ENCODE results near the gene SAFB2.

The SAFB2 gene

GRCh38 chr19:5622465-5623396, at the start of gene SAFB2, which contains the start of gene SAFB:
SAFB2 (minus strand) TSS chr19:5622776; CDS start chr19:5622715, 61 bp downstream.
SAFB (plus strand) TSS chr19:5623083; CDS start chr19:5623206, 123 bp downstream.
- Mint-ChIP-seq H3K27me3 (ENCODE audit: low read depth) (no peaks in the 10 kb centered on the region), H3K4me1 (ENCODE audit: low read depth) (peaks cover 54% of the 10 kb centered on the region), H3K36me3 (ENCODE audit: low read depth) (peaks cover 52% of the 10 kb centered on the region), H3K4me3 (peak within 1 kb of the TSS; percentile 99), H3K9me3 (no peaks in the 10 kb centered on the region), H3K27ac (peak within 1 kb of the TSS; percentile 100)

GRCh38 chr19:5671600-5671999, 49.0 kb upstream of the SAFB2 start:
- Mint-ChIP-seq H3K4me1 (ENCODE audit: low read depth) (peaks cover 1% of the 10 kb centered on the region), H3K9me3 (no peaks in the 10 kb centered on the region), H3K27me3 (ENCODE audit: low read depth) (no peaks in the 10 kb centered on the region), H3K36me3 (ENCODE audit: low read depth) (peaks cover 34% of the 10 kb centered on the region), H3K4me3 (no peak overlapping the region), H3K27ac (no peak overlapping the region)

- no peak overlapping the region for H3K27ac Mint-ChIP-seq
- H3K4me3 Mint-ChIP-seq: no peak overlapping the region
- no peaks in the 10 kb centered on the region for H3K9me3 Mint-ChIP-seq
- H3K27me3 Mint-ChIP-seq (ENCODE audit: low read depth): no peaks in the 10 kb centered on the region
- H3K4me1 Mint-ChIP-seq (ENCODE audit: low read depth): peaks cover 6% of the 10 kb centered on the region
- H3K36me3 Mint-ChIP-seq (ENCODE audit: low read depth): peaks cover 55% of the 10 kb centered on the region
These were observed 46.6 kb upstream of the SAFB2 start for GRCh38 chr19:5669212-5669611.

GRCh38 chr19:5667751-5668271, 45.2 kb upstream of the SAFB2 start:
- Mint-ChIP-seq H3K27me3 (ENCODE audit: low read depth) (no peaks in the 10 kb centered on the region), H3K4me3 (no peak overlapping the region), H3K36me3 (ENCODE audit: low read depth) (peaks cover 52% of the 10 kb centered on the region), H3K9me3 (no peaks in the 10 kb centered on the region), H3K4me1 (ENCODE audit: low read depth) (peaks cover 6% of the 10 kb centered on the region), H3K27ac (no peak overlapping the region)

DNA sequence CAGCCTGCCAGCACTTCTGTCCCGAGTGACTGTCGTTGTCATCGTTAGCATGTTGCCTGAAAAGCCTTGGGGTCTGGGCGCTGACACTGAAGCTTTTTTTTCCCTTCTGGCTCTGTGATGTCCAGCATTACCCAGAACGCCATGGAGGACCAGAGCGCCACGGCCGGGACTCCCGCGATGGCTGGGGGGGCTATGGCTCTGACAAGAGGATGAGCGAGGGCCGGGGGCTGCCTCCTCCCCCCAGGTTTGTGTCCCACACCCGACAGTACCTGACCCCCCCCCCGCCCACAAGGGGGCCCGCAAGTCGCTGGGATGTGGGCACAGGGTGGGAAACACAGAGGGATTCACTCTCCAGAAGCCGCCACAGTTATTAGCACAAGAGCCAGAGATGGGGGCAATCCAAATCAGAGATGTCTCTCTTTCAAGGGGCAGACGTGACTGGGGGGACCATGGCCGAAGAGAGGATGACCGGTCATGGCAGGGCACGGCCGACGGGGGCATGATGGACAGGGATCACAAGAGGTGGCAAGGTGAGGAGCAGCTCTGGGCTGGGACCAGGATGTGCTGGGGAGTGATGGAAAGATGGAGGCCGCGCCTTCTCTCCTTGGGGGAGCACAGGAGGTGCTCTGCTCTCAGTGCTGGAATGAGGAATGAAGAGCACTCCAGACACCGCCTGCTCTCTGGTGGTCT, 44.5 kb upstream of the SAFB2 start:
- H3K4me1 Mint-ChIP-seq (ENCODE audit: low read depth): peaks cover 6% of the 10 kb centered on the region
- H3K4me3 Mint-ChIP-seq: no peak overlapping the region
- H3K27me3 Mint-ChIP-seq (ENCODE audit: low read depth): no peaks in the 10 kb centered on the region
- H3K9me3 Mint-ChIP-seq: no peaks in the 10 kb centered on the region
- H3K27ac Mint-ChIP-seq: no peak overlapping the region
- H3K36me3 Mint-ChIP-seq (ENCODE audit: low read depth): peaks cover 51% of the 10 kb centered on the region

- Mint-ChIP-seq H3K36me3 (ENCODE audit: low read depth) (peaks cover 52% of the 10 kb centered on the region), H3K27me3 (ENCODE audit: low read depth) (no peaks in the 10 kb centered on the region), H3K4me3 (no peak overlapping the region), H3K4me1 (ENCODE audit: low read depth) (peaks cover 6% of the 10 kb centered on the region), H3K9me3 (no peaks in the 10 kb centered on the region), H3K27ac (no peak overlapping the region)
These were observed 43.4 kb upstream of the SAFB2 start for GRCh38 chr19:5665781-5666513.

- H3K36me3 Mint-ChIP-seq (ENCODE audit: low read depth): peaks cover 50% of the 10 kb centered on the region
- H3K27me3 Mint-ChIP-seq (ENCODE audit: low read depth): no peaks in the 10 kb centered on the region
- no peaks in the 10 kb centered on the region for H3K9me3 Mint-ChIP-seq
- peaks cover 6% of the 10 kb centered on the region for H3K4me1 Mint-ChIP-seq (ENCODE audit: low read depth)
- H3K27ac Mint-ChIP-seq: no peak overlapping the region
- no peak overlapping the region for H3K4me3 Mint-ChIP-seq
These were observed 41.9 kb upstream of the SAFB2 start for GRCh38 chr19:5664515-5664914.

- peaks cover 47% of the 10 kb centered on the region for H3K36me3 Mint-ChIP-seq (ENCODE audit: low read depth)
- no peak overlapping the region for H3K4me3 Mint-ChIP-seq
- H3K4me1 Mint-ChIP-seq (ENCODE audit: low read depth): peaks cover 6% of the 10 kb centered on the region
- no peaks in the 10 kb centered on the region for H3K27me3 Mint-ChIP-seq (ENCODE audit: low read depth)
- no peaks in the 10 kb centered on the region for H3K9me3 Mint-ChIP-seq
- H3K27ac Mint-ChIP-seq: no peak overlapping the region
These were observed 41.3 kb upstream of the SAFB2 start for GRCh38 chr19:5663904-5664303.

DNA sequence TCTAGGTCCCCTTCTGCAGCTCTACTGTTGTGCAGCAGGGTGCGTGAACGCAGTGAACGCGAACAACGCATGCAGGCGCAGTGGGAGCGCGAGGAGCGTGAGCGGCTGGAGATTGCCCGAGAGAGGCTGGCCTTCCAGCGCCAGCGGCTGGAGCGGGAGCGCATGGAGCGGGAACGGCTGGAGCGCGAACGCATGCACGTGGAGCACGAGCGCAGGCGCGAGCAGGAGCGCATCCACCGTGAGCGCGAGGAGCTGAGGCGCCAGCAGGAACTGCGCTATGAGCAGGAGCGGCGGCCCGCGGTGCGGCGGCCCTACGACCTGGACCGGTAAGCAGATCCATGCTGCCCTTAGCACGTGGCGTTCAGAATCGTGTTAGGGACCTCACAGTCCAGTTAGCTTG, 38.9 kb upstream of the SAFB2 start:
- H3K4me1 Mint-ChIP-seq (ENCODE audit: low read depth): peaks cover 6% of the 10 kb centered on the region
- no peak overlapping the region for H3K27ac Mint-ChIP-seq
- no peaks in the 10 kb centered on the region for H3K9me3 Mint-ChIP-seq
- peaks cover 42% of the 10 kb centered on the region for H3K36me3 Mint-ChIP-seq (ENCODE audit: low read depth)
- no peaks in the 10 kb centered on the region for H3K27me3 Mint-ChIP-seq (ENCODE audit: low read depth)
- H3K4me3 Mint-ChIP-seq: no peak overlapping the region

- Mint-ChIP-seq H3K4me3 (no peak overlapping the region), H3K27me3 (ENCODE audit: low read depth) (no peaks in the 10 kb centered on the region), H3K4me1 (ENCODE audit: low read depth) (no peaks in the 10 kb centered on the region), H3K36me3 (ENCODE audit: low read depth) (peaks cover 46% of the 10 kb centered on the region), H3K9me3 (no peaks in the 10 kb centered on the region), H3K27ac (no peak overlapping the region)
These were observed 32.8 kb upstream of the SAFB2 start for GRCh38 chr19:5655412-5655811.

GRCh38 chr19:5654931-5655330, 32.4 kb upstream of the SAFB2 start:
- H3K27ac Mint-ChIP-seq: no peak overlapping the region
- no peaks in the 10 kb centered on the region for H3K27me3 Mint-ChIP-seq (ENCODE audit: low read depth)
- no peaks in the 10 kb centered on the region for H3K9me3 Mint-ChIP-seq
- H3K4me3 Mint-ChIP-seq: no peak overlapping the region
- H3K4me1 Mint-ChIP-seq (ENCODE audit: low read depth): no peaks in the 10 kb centered on the region
- H3K36me3 Mint-ChIP-seq (ENCODE audit: low read depth): peaks cover 49% of the 10 kb centered on the region

DNA sequence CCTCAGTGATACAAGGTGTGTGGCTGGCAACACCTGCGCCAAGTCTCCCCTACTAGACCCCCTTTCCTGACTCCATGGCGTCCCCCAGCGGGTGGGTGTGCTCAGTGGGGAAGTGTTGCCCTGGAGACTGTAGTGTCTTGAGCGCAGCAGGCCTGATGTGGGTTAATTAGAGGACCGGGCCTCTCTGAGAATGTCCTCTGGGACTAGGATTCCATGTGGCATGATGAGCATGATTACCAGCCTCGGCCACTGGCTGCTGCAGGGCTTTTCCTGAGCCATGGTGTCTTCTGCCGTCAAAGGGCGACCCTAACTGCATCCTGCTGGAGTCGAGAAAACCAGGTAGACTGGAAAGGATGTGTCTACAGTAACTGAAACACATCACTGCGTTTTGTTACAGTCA, 29.7 kb upstream of the SAFB2 start:
- peaks cover 1% of the 10 kb centered on the region for H3K4me1 Mint-ChIP-seq (ENCODE audit: low read depth)
- peaks cover 56% of the 10 kb centered on the region for H3K36me3 Mint-ChIP-seq (ENCODE audit: low read depth)
- H3K27ac Mint-ChIP-seq: no peak overlapping the region
- no peaks in the 10 kb centered on the region for H3K9me3 Mint-ChIP-seq
- no peak overlapping the region for H3K4me3 Mint-ChIP-seq
- no peaks in the 10 kb centered on the region for H3K27me3 Mint-ChIP-seq (ENCODE audit: low read depth)

DNA sequence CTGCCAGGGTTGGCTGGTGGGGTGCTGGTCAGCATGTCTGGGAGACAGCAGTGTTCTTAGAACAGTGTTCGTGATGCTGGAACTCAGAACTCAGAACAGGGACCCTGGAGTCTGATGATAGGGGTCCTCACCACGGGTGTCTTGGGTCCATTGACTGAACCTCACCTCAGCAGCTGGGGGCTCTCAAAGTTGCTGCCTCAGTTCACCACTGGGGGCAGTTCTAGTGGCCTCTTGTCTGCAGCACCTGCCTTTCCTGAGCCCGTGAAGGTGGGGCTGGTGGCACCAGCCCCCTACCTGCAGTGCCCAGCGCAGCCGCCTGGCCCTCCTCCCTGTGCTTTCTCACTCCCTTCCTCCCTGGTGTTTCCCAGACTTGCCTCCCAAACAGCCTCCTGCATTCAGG, 28.8 kb upstream of the SAFB2 start:
- no peak overlapping the region for H3K4me3 Mint-ChIP-seq
- peaks cover 61% of the 10 kb centered on the region for H3K36me3 Mint-ChIP-seq (ENCODE audit: low read depth)
- H3K27me3 Mint-ChIP-seq (ENCODE audit: low read depth): no peaks in the 10 kb centered on the region
- no peaks in the 10 kb centered on the region for H3K9me3 Mint-ChIP-seq
- H3K4me1 Mint-ChIP-seq (ENCODE audit: low read depth): peaks cover 3% of the 10 kb centered on the region
- H3K27ac Mint-ChIP-seq: no peak overlapping the region

DNA sequence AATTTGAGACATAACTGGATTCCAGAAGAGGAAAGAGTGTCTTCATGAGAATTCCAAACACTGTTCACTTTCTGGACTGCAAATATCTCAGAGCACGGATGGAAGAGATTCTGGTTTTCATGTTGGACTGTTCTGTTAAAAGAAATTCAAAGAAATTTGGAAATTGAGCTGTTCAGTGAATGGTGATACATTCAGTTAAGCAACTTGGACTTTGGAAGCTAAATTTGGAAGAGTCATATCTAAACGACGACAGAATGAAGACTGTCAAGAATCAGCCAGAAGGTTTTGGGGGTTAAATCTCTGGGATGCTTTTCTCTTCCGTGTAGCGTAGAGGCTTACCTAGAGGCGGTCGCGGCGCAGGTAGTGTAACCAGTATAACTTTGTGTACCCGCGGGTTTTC, 25.9 kb upstream of the SAFB2 start:
- Mint-ChIP-seq H3K9me3 (no peaks in the 10 kb centered on the region), H3K27ac (no peak overlapping the region), H3K4me3 (no peak overlapping the region), H3K36me3 (ENCODE audit: low read depth) (peaks cover 66% of the 10 kb centered on the region), H3K27me3 (ENCODE audit: low read depth) (no peaks in the 10 kb centered on the region), H3K4me1 (ENCODE audit: low read depth) (peaks cover 5% of the 10 kb centered on the region)
